ENCODE measurements around the gene SPTB. TPM values are rescaled to one million over a fixed set of nuclear protein-coding genes. Genes with fewer than 3 reads are reported as not detected.

Gene SPTB
- total RNA-seq, 1 experiment from 2014 or later: not detected

DNA sequence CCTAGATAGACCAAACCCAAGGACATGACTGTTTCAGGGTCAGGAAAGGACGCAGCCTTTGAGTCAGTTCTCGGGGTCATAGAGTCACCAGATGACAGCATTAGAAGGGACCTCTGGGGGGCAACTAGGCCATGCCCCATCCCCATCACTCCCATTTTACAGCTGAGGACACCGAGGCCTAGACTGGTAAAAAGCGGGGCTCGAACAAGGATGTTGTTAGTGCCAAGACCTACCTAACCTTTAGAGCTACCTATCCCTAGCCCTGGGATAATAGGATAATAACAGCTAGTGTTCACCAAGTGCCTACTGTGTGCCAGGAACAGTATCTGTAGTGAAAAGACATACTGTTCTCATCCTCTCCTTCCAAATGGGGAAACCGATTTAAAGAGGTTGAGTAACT is 126.8 kb downstream of the SPTB start:
- no peak for DNase-seq (ENCODE audit: low read depth)

DNA sequence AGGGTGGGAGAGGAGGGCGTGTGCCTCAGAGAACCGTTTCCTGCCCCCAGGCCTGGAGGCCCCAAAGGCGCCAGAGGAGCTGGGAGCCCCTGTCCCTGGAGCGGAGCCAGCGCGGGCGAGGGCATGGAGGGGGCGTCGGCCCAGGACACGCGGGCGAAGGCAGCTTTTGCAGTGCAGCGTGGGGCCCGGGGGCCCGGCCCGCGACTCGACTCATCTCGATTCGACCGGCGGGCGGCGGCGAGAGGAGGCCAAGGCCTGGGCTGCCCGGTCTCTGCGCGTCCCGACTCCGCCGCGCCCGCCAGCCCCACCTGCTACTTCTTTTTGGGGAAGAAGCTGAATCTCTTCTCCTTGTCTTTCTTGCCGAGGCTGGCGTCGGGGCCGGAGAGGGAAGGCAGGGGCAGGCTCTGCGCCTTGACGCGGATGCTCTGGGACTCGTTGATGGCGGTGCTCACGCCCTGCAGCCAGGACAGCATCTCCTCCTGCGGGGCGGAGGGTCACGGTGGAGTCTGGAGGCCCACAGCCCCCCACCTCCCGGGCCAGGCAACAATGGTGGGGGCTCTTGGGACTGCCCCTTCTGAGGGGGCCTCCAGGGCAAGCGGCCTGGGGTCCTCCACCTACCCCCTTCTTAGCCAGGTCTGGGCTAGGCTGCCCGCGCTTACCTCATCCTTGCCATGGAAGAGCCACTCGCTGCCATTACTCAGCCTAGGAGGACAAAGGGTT is 130.6 kb downstream of the SPTB start:
- no peak for DNase-seq (ENCODE audit: low read depth)

GRCh38 chr14:64748521-64748920 is 131.2 kb downstream of the SPTB start:
- DNase-seq (ENCODE audit: low read depth): no peak

- DNase-seq (ENCODE audit: low read depth): no peak
Observed at GRCh38 chr14:64747327-64747726, 132.4 kb downstream of the SPTB start.

DNA sequence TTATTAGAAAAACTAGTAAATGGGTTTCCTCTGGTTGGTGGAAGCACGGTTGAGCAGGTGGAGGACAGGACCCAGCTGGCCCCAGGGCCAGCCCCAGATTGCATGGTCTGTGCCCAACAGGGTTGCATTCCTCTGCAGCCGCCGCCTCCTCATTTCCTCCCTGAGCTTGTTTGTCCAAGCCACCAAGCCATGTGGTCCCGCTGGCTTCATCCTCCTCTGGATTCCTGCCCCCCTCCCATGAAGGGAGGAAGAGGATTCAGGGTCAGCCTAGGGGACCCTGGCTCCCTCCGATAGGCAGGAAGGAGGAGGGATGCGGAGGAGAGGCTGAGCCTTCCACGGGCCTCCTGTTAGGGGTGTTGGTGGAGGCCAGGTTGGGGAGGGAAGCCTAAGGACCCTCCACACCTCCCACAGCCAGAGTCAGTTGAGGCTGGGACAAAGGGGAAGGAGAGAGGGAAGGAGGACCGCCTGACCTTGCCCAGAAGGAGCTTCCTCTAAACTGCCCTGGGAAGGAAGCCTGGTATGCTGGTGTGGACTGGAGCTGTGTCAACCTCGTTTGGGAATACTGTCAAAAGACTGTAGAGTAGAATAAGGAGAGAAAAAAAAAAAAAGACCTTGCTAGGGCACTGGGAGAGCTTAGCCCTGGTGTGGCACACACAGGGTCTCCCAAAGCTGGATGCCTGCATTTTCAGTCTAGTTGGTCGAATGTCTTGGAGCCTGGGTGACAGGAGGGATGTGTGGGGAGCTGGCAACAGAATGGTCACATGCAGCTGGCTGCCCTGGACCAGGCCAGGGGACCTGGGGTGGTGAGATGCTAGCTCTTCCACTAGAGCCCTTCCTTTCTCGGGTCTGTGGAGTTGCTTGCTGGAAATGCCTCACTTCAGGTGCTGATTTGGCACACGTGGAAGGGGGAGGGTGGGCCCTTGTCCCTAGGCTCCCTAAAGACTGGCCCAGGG is 133.1 kb downstream of the SPTB start:
- DNase-seq (ENCODE audit: low read depth): no peak

- no peak for DNase-seq (ENCODE audit: low read depth)
Observed at GRCh38 chr14:64745511-64746091, 134.1 kb downstream of the SPTB start.

DNA sequence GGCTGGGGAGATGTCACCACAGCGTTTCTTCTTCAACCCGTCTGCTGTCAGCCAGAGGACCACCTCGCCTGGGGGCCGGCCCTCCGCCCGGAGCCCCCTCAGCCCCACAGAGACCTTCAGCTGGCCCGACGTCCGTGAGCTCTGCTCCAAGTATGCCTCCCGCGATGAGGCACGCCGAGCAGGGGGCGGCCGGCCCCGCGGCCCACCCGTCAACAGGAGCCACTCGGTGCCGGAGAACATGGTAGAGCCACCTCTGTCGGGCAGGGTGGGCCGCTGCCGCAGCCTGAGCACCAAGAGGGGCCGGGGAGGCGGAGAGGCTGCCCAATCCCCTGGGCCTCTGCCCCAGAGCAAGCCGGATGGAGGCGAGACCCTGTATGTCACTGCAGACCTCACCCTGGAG is 136.6 kb downstream of the SPTB start:
- DNase-seq (ENCODE audit: low read depth): no peak

GRCh38 chr14:64741961-64742360 is 137.7 kb downstream of the SPTB start:
- DNase-seq (ENCODE audit: low read depth): no peak

- no peak for DNase-seq (ENCODE audit: low read depth)
Observed at GRCh38 chr14:64741200-64741599, 138.5 kb downstream of the SPTB start.

- no peak for DNase-seq (ENCODE audit: low read depth)
Observed at GRCh38 chr14:64738281-64738804, 141.4 kb downstream of the SPTB start.

GRCh38 chr14:64737391-64738280 is 142.1 kb downstream of the SPTB start:
- DNase-seq (ENCODE audit: low read depth): no peak

- no peak for DNase-seq (ENCODE audit: low read depth)
Observed at GRCh38 chr14:64736271-64737169, 143.2 kb downstream of the SPTB start.

DNA sequence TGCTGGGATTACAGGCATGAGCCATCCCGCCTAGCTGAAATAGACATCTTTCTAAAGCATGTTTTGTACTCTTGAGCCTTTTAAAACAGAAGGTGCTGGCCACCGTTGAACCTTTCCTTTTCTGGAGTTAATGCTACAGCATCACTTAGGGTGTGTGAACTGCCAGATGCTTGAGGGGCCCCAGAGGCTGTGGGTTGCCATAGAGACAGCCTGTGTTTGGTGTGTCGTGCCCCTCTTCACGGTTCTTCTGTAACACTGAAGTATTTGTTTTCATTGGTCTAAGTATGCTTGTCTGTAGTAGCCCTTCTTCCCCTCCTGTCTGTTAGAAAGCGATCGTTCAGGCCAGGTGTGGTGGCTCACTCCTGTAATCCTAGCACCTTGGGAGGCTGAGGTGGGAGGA is 144.7 kb downstream of the SPTB start:
- no peak for DNase-seq (ENCODE audit: low read depth)

DNA sequence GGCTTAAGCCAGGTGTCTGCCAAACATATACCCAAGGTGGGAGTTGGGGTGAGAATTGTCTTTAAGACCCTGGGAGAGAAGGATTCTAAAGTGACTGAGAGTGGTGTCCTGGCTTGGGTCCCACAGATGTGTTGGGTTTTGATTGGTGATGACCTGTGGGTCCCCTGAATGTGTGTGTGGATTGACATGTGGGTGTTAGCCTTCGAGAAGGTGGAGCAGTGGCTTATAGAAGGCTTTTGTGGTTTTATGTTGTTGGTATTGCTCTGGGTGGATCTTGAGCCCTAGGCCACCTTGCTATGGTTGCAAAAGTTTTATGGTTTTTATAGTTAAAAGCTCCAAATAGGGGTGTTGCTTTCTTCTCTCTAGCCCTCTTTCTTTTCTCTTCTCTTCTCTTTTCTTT is 145.8 kb downstream of the SPTB start:
- DNase-seq (ENCODE audit: low read depth): no peak

DNA sequence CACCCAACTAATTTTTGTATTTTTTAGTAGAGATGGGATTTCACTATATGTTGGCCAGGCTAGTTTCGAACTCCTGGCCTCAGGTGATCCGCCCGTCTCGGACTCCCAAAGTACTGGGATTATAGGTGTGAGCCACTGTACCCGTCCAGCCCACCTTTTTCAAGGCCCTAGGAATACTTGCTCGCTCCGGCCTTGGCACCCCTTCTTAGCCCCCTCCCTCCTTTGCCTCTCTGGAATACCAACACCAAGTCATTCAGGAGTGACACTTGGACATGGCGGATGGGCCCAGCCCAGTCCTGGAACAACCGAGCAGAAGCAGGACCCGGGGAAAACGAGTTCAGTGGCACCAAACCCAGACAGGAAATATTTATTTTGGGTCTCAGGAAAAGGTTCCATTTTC is 146.4 kb downstream of the SPTB start:
- DNase-seq (ENCODE audit: low read depth): no peak

GRCh38 chr14:64732536-64733120 is 147.1 kb downstream of the SPTB start:
- no peak for DNase-seq (ENCODE audit: low read depth)

GRCh38 chr14:64732066-64732465 is 147.6 kb downstream of the SPTB start:
- no peak for DNase-seq (ENCODE audit: low read depth)

DNA sequence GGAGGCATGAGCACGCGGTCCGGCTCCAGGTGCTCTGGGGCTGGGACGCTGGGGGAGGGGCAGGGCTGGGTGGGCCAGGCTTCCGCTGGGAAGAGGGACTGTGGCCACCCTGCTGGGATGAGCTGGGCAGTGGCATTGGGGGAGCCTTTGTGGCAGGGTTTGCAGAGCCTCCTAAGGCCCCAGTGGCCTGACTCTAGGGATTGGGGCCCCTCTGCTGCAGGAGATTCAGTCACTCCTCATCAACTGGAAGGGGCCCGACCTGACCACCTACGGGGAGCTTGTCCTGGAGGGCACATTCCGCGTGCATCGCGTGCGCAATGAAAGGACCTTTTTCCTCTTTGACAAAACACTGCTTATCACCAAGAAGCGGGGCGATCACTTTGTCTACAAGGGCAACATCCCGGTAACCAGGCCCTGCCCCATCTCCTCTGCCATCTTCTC is 148.5 kb downstream of the SPTB start:
- no peak for DNase-seq (ENCODE audit: low read depth)

DNA sequence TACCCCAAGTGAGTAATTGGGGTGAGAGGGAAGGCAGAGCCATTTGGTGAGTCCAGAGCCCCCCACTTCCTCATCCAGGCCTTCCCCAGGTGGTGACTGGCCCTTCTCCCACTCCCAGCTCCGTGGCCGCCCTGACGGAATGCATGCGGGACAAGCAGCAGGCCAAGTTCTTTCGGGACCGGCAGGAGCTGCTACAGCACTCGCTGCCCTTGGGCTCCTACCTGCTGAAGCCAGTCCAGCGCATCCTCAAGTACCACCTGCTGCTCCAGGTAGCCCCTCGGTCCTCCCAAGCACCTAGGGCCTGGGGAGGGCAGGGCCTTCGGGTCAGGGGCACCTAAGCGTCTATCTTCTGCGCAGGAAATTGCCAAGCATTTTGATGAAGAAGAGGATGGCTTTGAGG is 149.0 kb downstream of the SPTB start:
- no peak for DNase-seq (ENCODE audit: low read depth)

DNA sequence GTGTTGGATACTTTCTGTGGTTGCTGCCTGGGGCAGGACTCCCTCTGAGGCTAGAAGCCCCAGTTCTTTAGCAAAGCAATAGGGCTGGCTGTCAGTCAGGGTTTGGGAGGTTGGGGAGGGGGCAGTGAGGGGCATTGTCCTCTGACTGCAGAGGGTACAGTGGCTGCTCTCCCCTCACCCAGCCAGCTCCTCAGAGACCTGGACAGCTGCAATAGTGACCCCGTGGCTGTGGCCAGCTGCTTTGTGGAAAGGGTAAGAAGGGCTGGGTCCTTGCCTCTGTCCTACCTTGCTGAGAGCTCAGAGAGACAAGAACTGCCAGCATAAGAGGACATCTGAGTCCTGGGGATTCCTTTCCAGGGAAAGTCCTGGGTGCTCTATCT is 149.7 kb downstream of the SPTB start:
- DNase-seq (ENCODE audit: low read depth): no peak

All from LHCN-M2 (cell line).